RWPE2 (cell line): ENCODE data around the gene FHIT.

ENCODE experiments used
- ATAC-seq: fragments of 200-7000 bp; cut with Tn5 transposase; 3 replicates; pipeline ENCODE4 v1.9.1; 2021; ENCODE audit warnings: low read depth
- DNase-seq: peaks from one replicate; pipeline ENCODE4 v3.0.0-alpha.2; 2020; ENCODE audit warnings: low spot score
- H3K27ac ChIP-seq: fragments of 450-650 bp; 2 replicates; pipeline ENCODE4 v1.5.1; 2017; ENCODE audit warnings: mild to moderate bottlenecking; ENCODE audit not compliant: poor library complexity, severe bottlenecking
- H3K27me3 ChIP-seq: fragments of 250-450 bp; sonication (Bioruptor Pico); 2 replicates; pipeline ENCODE4 v1.5.1; 2021; ENCODE audit warnings: mild to moderate bottlenecking, moderate library complexity; ENCODE audit not compliant: insufficient read depth, poor library complexity, severe bottlenecking
- H3K36me3 ChIP-seq: fragments of 250-450 bp; sonication (Bioruptor Pico); 2 replicates; pipeline ENCODE4 v1.5.1; 2020; ENCODE audit warnings: low read depth, mild to moderate bottlenecking, moderate library complexity
- H3K4me1 ChIP-seq: fragments of 250-450 bp; sonication (Bioruptor Pico); 2 replicates; pipeline ENCODE4 v1.5.1; 2021; ENCODE audit warnings: mild to moderate bottlenecking, moderate library complexity; ENCODE audit not compliant: insufficient read depth, poor library complexity, severe bottlenecking
- H3K4me3 ChIP-seq: fragments of 250-450 bp; sonication (Bioruptor Pico); 2 replicates; pipeline ENCODE4 v1.5.1; 2021; ENCODE audit warnings: mild to moderate bottlenecking, moderate library complexity; ENCODE audit not compliant: severe bottlenecking
- H3K9me3 ChIP-seq: fragments of 250-450 bp; sonication (Bioruptor Pico); 2 replicates; pipeline ENCODE4 v1.5.1; 2021; ENCODE audit warnings: mild to moderate bottlenecking, moderate library complexity; ENCODE audit not compliant: severe bottlenecking
- CTCF ChIP-seq: fragments of 450-650 bp; IDR thresholded peaks from one replicate; pipeline ENCODE4 v1.5.1; 2017; ENCODE audit warnings: mild to moderate bottlenecking, moderate library complexity; ENCODE audit not compliant: poor library complexity, severe bottlenecking

The FHIT gene

GRCh38 chr3:61250784-61251173 is 473 bp downstream of the FHIT start:
- ATAC-seq = no peak
- no peak for DNase-seq
- Histone ChIP-seq H3K4me1 (peaks cover 9% of the 10 kb centered on the region), H3K36me3 (no peaks in the 10 kb centered on the region), H3K27ac (no peak overlapping the region), H3K9me3 (no peaks in the 10 kb centered on the region), H3K27me3 (no peaks in the 10 kb centered on the region), H3K4me3 (peak overlapping the region; percentile 63)
- TF ChIP-seq CTCF = no peak

- no peak for ATAC-seq
These were observed 2.8 kb downstream of the FHIT start for GRCh38 chr3:61248496-61248895.

GRCh38 chr3:61247191-61247590 is 4.1 kb downstream of the FHIT start:
- no peak for DNase-seq
- TF ChIP-seq CTCF = no peak
- Histone ChIP-seq H3K9me3 (no peaks in the 10 kb centered on the region), H3K27me3 (no peaks in the 10 kb centered on the region), H3K4me1 (peaks cover 8% of the 10 kb centered on the region), H3K27ac (no peak overlapping the region), H3K36me3 (no peaks in the 10 kb centered on the region), H3K4me3 (no peak overlapping the region)
- ATAC-seq = no peak

More at GRCh38 chr3:61248496-61248895, 2.8 kb downstream of the FHIT start:
- Histone ChIP-seq H3K27me3 (no peaks in the 10 kb centered on the region), H3K9me3 (no peaks in the 10 kb centered on the region), H3K36me3 (no peaks in the 10 kb centered on the region), H3K4me1 (peaks cover 9% of the 10 kb centered on the region), H3K4me3 (no peak overlapping the region), H3K27ac (no peak overlapping the region)
- DNase-seq = no peak
- TF ChIP-seq CTCF = no peak

- no peak overlapping the region for H3K27ac ChIP-seq
- ATAC-seq = no peak
- no peaks in the 10 kb centered on the region for H3K4me1 ChIP-seq
- DNase-seq = no peak
- no peak for TF ChIP-seq CTCF
- H3K9me3 ChIP-seq = no peaks in the 10 kb centered on the region
- no peaks in the 10 kb centered on the region for H3K36me3 ChIP-seq
- H3K4me3 ChIP-seq = no peak overlapping the region
- H3K27me3 ChIP-seq = no peaks in the 10 kb centered on the region
These were observed 11.4 kb downstream of the FHIT start for GRCh38 chr3:61239871-61240270.

- H3K27ac ChIP-seq = no peak overlapping the region
- no peak overlapping the region for H3K4me3 ChIP-seq
- H3K9me3 ChIP-seq = no peaks in the 10 kb centered on the region
- TF ChIP-seq CTCF = no peak
- DNase-seq = no peak
- no peak for ATAC-seq
- H3K4me1 ChIP-seq = no peaks in the 10 kb centered on the region
- H3K27me3 ChIP-seq = no peaks in the 10 kb centered on the region
- no peaks in the 10 kb centered on the region for H3K36me3 ChIP-seq
These were observed 13.4 kb downstream of the FHIT start for GRCh38 chr3:61237858-61238257.
